ENCODE measurements around the gene PSMA5. TPM values are rescaled to one million over a fixed set of nuclear protein-coding genes. Genes with fewer than 3 reads are reported as not detected.

PSMA5 gene
- total and polyA plus RNA-seq, 2 of the 4 experiments (the other 2 are of a cell fraction), result 75.5 to 107 TPM

GRCh38 chr1:109365642-109366204 lies 60.5 kb downstream of the PSMA5 start:
- Histone ChIP-seq H3K4ac (ENCODE audit: low read depth, low read length) (no peak overlapping the region; the same call in 1 of the 2 replicates), H3K56ac (ENCODE audit: extremely low read depth, insufficient read depth, low read length) (no peak overlapping the region), H3K23ac (ENCODE audit: low read depth, low read length) (0 out of 2 replicates have a peak overlapping the region, but pooled peaks have one; percentile 68), H3K14ac (replicated peaks; ENCODE audit: low read depth, low read length) (0 out of 2 replicates have a peak overlapping the region, but pooled peaks have one; percentile 34), H2AK9ac (replicated peaks; ENCODE audit: low read depth, low read length, poor library complexity) (no peak overlapping the region), H3K18ac (ENCODE audit: low read depth, low read length) (no peak overlapping the region), H4K8ac (ENCODE audit: low read depth in 2 of 2, low read length in 2 of 2) (peak overlapping the region in 1 of 2 experiments; percentile 27; a peak in 1 of 4 replicates), H3K9me1 (ENCODE audit: insufficient read depth, low read length) (peaks cover 14% of the 10 kb centered on the region), H4K5ac (ENCODE audit: low read depth, low read length) (no peak overlapping the region; the same call in 1 of the 2 replicates), H2BK20ac (ENCODE audit: low read depth, low read length) (no peak overlapping the region; the same call in 1 of the 2 replicates), H2AFZ (replicated peaks; ENCODE audit: low read length, poor library complexity) (no peak overlapping the region), H3K4me1 (ENCODE audit: control insufficient read depth, insufficient read depth, low read length) (peaks cover 13% of the 10 kb centered on the region; the same call in 1 of the 2 replicates), H3K79me1 (ENCODE audit: low read depth in 1 of 2, low read length in 2 of 2) (peaks cover 9 to 55% of the 10 kb centered on the region in 2 experiments), H3K9me3 (ENCODE audit: control insufficient read depth, insufficient read depth, low read length) (no peaks in the 10 kb centered on the region), H2BK15ac (ENCODE audit: low read depth, low read length) (peak overlapping the region; percentile 60; the same call in 1 of the 3 replicates), H3K4me2 (ENCODE audit: low read depth, low read length) (no peak overlapping the region), H2BK5ac (ENCODE audit: low read depth, low read length, poor library complexity, severe bottlenecking) (no peak overlapping the region), H3K27me3 (ENCODE audit: control insufficient read depth, insufficient read depth, low read length) (no peaks in the 10 kb centered on the region), H4K91ac (ENCODE audit: insufficient read depth, low read depth, low read length) (no peak overlapping the region), H3K9ac (ENCODE audit: low read depth, low read length) (no peak overlapping the region), H2AK5ac (ENCODE audit: low read depth, low read length) (no peak overlapping the region), H2BK120ac (ENCODE audit: low read depth, low read length) (no peak overlapping the region), H4K20me1 (ENCODE audit: insufficient read depth, low read length) (no peaks in the 10 kb centered on the region), H3K36me3 (ENCODE audit: control insufficient read depth, insufficient read depth, low read length) (peaks cover 11% of the 10 kb centered on the region), H3K27ac (ENCODE audit: insufficient read depth, low read length) (no peak overlapping the region), H3K4me3 (ENCODE audit: insufficient read depth, low read depth, low read length) (no peak overlapping the region)
- intact Hi-C loops (cut with micrococcal nuclease) (no loop called here), in situ Hi-C loops (cut with MboI; ENCODE audit: low sequenced_read_pairs) (no loop called here), dilution Hi-C loops (cut with HindIII; ENCODE audit: low sequenced_read_pairs, unreplicated experiment) (no loop called here)
- no peak for ATAC-seq (ENCODE audit: low read depth)
- no TSS peak for BruUV-seq (replicated peaks)
- CTCF ChIA-PET, result interaction anchor here (1.0 kb wide), 1 partner anchor 9 kb away, joined by 4 read pairs; no protein-coding TSS in a partner anchor
- WGBS, 2 experiments (ENCODE audit: extremely low coverage in 2 of 2, insufficient read length in 1 of 2), result no CpG with 5 or more reads among the region's 2 CpGs
- TF ChIP-seq CHD1 (IDR thresholded peaks at IDR 0.05; ENCODE audit: low read depth, low read length) (no peak), RCOR1 (IDR thresholded peaks at IDR 0.05; ENCODE audit: insufficient replicate concordance, low read length) (no peak), SMC3 (IDR thresholded peaks at IDR 0.05; ENCODE audit: low read depth, low read length) (no peak), POLR2A (IDR thresholded peaks at IDR 0.05; ENCODE audit: low read depth, low read length) (no peak), RAD21 (IDR thresholded peaks at IDR 0.05; ENCODE audit: low read length) (no peak), MXI1 (IDR thresholded peaks at IDR 0.05; ENCODE audit: borderline replicate concordance, low read depth, low read length) (no peak), RFX5 (IDR thresholded peaks at IDR 0.05; ENCODE audit: low read depth, low read length) (no peak), FOS (IDR thresholded peaks at IDR 0.05; ENCODE audit: low read depth, low read length) (no peak)
- POLR2A ChIA-PET (ENCODE audit: unreplicated experiment), result no interaction called here
- no peak for DNase-seq
